ENCODE results near the gene PLEKHA8.

DNA sequence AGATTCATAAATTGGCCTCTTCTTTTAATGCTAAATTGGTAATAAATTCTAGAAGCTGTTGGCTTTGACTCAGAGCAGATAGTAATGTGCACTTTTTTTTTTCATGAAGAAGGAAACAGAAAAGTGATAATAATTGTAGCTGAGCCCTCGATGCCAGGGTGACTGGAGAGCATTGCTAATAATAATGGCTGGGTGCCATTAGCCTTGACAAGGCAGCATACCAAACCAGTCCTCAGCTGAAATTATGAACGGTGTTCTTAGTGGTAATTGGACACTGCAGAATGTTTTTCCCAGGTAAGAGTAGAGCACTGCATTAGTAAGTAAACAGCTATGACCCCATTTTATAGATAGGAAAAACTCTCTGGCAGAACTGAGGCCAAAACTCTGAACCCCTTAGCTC is 18.9 kb downstream of the PLEKHA8 start:
- TF ChIP-seq ATF2 (IDR thresholded peaks at IDR 0.05; ENCODE audit: low read length) (no peak), SP2 (IDR thresholded peaks at IDR 0.05; ENCODE audit: low read length) (no peak), BRCA1 (IDR thresholded peaks at IDR 0.05; ENCODE audit: low read depth, low read length) (no peak)
